GM19463 (cell line): ENCODE data around the gene MANF.
"Not testable (repeated sequence)": the region's sequence is repeated elsewhere in the genome, so short reads cannot be mapped to it uniquely, and the experiment has no call there.

Experiments used
- ATAC-seq: cut with Tn5 transposase; IDR thresholded peaks from one replicate; pipeline ENCODE4 v1.9.1; 2021; ENCODE audit warnings: mild to moderate bottlenecking, moderate library complexity; ENCODE audit not compliant: unreplicated experiment

Gene MANF

GRCh38 chr3:51371943-51372557 lies 13.0 kb upstream of the MANF start:
- no peak for ATAC-seq

- ATAC-seq: no peak
These were observed 11.3 kb upstream of the MANF start for GRCh38 chr3:51373658-51374421.

GRCh38 chr3:51374456-51374855 lies 10.6 kb upstream of the MANF start:
- no peak for ATAC-seq

- ATAC-seq: no peak
These were observed 10.0 kb upstream of the MANF start for GRCh38 chr3:51375136-51375535.

- no peak for ATAC-seq
These were observed 9.5 kb upstream of the MANF start for GRCh38 chr3:51375571-51375970.

- no peak for ATAC-seq
These were observed 7.0 kb upstream of the MANF start for GRCh38 chr3:51378065-51378464.

- no peak for ATAC-seq
These were observed 6.4 kb upstream of the MANF start for GRCh38 chr3:51378726-51379125.

GRCh38 chr3:51379301-51379700 lies 5.8 kb upstream of the MANF start:
- ATAC-seq: no peak

- no peak for ATAC-seq
These were observed 5.2 kb upstream of the MANF start for GRCh38 chr3:51379746-51380455.

GRCh38 chr3:51380601-51381332 lies 4.3 kb upstream of the MANF start:
- ATAC-seq: no peak

- no peak for ATAC-seq
These were observed 3.8 kb upstream of the MANF start for GRCh38 chr3:51381333-51381705.

- ATAC-seq: no peak
These were observed 2.9 kb upstream of the MANF start for GRCh38 chr3:51382076-51382745.

GRCh38 chr3:51382947-51383578 lies 2.0 kb upstream of the MANF start:
- ATAC-seq: no peak

GRCh38 chr3:51384055-51384725 lies 901 bp upstream of the MANF start:
- ATAC-seq: no peak

- ATAC-seq: no peak
These were observed 565 bp downstream of the MANF start for GRCh38 chr3:51385621-51386091.

GRCh38 chr3:51386159-51386851 lies 1.2 kb downstream of the MANF start:
- ATAC-seq: no peak

GRCh38 chr3:51386852-51387229 lies 1.8 kb downstream of the MANF start:
- no peak for ATAC-seq

GRCh38 chr3:51387281-51387680 lies 2.2 kb downstream of the MANF start:
- ATAC-seq: not testable (repeated sequence)
